Cardiac fibroblast (primary cell): ENCODE measurements around the gene CAPN14.

Experiments used
- DNase-seq, 2 donors: peaks; one replicate each; pipeline versions ENCODE4 v3.0.0 to v3.0.0-alpha.2; 2010; ENCODE audit warnings: low read depth in 2 of 2
- H3K4me3 ChIP-seq, 2 donors: replicated peaks in 1 of 2; 1 replicate in 1 of 2; 2 replicates in 1 of 2; pipeline ENCODE4 v1.5.1; 2011; ENCODE audit warnings: low read depth in 2 of 2, low read length in 2 of 2, mild to moderate bottlenecking in 2 of 2, moderate library complexity in 1 of 2
- TF ChIP-seq, protein P1 (sequence below): IDR thresholded peaks from one replicate; pipeline ENCODE4 v1.5.1; 2011; ENCODE audit warnings: low read depth, mild to moderate bottlenecking, low read length, inconsistent platforms

Gene CAPN14

DNA sequence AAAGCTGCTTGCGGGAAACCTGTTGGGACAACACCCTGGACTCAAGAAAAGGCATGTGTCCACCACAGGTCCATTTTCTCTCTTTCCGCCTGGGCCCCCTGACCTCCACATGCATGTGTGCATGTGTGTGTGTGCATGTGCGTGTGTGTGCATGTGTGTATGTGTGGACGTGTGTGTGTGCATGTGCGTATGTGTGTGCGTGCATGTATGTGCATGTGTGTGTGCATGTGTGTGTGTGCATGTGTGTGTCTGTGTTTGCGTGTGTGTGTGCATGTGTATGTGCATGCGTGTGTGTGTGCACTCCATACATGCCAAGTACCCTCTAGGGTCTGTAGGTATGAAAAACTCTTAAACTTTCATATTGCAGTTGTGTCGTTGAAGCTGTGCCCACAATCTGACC is 16.3 kb downstream of the CAPN14 start:
- no peak for DNase-seq

DNA sequence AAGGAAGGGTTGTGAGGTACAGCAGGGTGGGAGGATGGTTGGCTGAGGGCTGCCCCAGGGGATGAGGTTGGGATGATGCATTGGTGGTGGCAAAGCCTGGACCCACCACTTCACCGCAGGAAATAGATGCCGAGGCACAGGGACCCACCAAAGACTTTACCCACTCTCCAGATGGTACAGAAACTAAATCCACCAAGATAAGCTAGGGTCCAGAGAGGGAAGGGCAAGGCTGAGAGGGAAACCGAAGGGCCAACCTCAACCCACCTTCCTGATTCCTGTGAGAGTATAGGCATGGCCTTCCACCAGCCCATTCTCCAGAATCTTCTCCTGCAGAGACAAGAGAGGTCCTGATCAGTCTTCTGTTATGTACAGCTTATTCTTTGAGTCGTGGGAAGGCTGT is 18.1 kb downstream of the CAPN14 start:
- TF ChIP-seq, protein P1, sequence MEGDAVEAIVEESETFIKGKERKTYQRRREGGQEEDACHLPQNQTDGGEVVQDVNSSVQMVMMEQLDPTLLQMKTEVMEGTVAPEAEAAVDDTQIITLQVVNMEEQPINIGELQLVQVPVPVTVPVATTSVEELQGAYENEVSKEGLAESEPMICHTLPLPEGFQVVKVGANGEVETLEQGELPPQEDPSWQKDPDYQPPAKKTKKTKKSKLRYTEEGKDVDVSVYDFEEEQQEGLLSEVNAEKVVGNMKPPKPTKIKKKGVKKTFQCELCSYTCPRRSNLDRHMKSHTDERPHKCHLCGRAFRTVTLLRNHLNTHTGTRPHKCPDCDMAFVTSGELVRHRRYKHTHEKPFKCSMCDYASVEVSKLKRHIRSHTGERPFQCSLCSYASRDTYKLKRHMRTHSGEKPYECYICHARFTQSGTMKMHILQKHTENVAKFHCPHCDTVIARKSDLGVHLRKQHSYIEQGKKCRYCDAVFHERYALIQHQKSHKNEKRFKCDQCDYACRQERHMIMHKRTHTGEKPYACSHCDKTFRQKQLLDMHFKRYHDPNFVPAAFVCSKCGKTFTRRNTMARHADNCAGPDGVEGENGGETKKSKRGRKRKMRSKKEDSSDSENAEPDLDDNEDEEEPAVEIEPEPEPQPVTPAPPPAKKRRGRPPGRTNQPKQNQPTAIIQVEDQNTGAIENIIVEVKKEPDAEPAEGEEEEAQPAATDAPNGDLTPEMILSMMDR = no peak
- DNase-seq = no peak
- no peak overlapping the region for H3K4me3 ChIP-seq

More for the DNA sequence above, 16.3 kb downstream of the CAPN14 start:
- TF ChIP-seq, protein P1 = no peak
- H3K4me3 ChIP-seq = no peak overlapping the region

DNA sequence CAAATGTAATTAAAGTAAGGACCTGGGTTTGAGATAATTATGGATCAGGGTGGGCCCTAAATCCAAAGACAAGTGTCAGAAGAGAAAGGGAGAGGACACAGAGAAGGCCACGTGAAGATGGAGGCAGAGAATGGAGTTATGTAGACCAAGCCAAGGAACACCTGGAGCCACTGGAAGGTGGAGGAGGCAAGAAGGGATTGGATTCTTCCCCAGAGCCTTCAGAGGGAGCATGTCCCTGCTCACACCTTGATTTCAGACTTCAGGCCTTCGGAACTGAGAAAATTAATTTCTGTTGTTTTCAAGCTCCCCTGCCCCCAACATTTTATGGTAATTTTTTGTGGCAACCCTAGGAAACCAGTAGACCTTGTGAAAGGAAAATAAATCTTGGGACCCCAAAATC is 19.6 kb downstream of the CAPN14 start:
- no peak for DNase-seq
- H3K4me3 ChIP-seq = no peak overlapping the region
- TF ChIP-seq, protein P1 = no peak

DNA sequence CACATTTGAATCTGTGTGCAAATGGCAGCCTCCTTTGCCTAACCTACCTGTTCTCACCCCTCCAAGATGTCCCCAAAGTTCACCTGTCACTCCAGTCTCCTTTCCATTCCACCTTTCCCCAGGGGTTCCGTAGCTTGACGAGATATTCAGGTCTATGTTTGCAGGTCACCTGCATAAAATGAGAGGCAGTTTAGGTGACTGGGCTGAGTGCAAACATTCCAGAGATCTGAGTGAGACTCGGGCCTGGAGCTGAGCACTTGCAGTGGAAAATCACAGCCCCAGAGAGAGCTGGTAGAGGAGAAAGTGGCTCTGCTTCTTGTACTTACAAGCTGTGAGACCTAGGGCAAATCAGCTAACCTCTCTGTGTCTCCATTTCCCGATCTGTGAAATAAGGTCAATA is 20.1 kb downstream of the CAPN14 start:
- TF ChIP-seq, protein P1 = no peak
- H3K4me3 ChIP-seq = no peak overlapping the region
- DNase-seq = no peak

DNA sequence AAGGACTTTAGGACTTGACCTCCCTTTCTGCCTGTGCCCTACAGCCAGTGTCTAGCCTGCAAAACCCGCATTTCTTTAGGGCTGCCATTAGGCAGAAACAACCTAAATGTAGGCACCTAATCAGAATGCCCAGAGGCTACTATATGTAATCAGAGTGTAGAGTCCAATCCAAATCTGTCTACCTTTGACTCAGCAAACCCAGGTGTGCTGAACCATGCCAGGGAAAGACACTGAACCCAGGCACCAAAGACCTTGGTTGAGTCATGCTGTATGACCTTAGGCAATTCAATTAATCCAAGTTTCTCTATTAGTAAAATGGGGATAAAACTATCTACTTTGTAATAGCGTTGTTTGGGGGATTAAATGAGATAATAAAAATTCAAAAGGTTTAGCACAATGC is 20.7 kb downstream of the CAPN14 start:
- DNase-seq = no peak
- TF ChIP-seq, protein P1 = no peak
- H3K4me3 ChIP-seq = no peak overlapping the region

DNA sequence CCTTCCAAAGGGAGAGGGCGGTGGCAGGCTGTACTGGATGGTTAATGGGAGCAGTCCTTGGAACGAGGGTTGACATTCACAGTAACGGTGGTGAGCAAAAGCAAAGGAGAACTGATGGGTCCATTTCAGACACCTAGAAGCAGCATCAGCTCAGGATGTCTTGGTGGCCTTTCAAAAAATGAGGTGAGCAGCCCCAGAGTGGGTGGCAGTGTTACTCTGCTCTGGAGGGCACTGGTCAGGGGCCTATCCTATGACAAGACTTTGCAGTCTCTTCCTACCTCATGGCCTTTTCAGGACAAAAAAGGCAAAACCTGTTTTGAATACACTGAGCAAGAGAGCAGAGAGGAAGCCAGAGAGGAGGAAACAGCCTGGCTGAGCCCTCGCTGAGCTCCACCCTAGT is 23.5 kb downstream of the CAPN14 start:
- no peak overlapping the region for H3K4me3 ChIP-seq
- TF ChIP-seq, protein P1 = no peak
- no peak for DNase-seq

DNA sequence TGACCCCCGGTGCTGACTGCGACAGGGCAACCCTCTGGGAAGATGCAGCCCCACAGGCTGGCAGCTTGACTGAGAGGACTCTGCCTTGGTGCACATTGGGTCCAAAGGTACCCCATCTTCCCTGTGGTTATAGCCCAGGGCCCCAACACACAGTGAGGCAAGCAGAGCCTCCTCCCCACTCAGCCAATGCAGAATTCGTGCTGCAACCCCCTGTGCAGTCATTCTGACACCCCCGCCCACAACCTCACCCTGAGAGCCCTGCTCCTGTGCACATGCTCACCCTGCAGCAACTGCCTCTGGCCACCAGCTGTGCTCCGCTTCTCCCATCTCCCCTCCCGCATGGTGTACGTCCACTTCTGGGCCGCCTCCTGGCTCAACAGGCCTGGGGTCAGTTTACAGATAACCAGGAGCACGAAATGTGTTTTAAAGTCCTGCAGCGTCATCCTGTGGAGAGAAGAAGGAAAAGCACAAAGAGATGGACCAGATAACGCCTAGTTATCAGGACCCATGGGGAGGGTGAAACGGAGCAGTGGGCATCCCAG is 24.4 kb downstream of the CAPN14 start:
- no peak overlapping the region for H3K4me3 ChIP-seq
- no peak for DNase-seq
- TF ChIP-seq, protein P1 = no peak
